Adipose tissue (tissue), 3 donors: ENCODE measurements around the gene BCKDK. TPM values are rescaled to one million over a fixed set of nuclear protein-coding genes. Genes with fewer than 3 reads are reported as not detected.
"Not testable (repeated sequence)": the region's sequence is repeated elsewhere in the genome, so short reads cannot be mapped to it uniquely, and the experiment has no call there.

Experiments
- H3K27ac ChIP-seq: one replicate; pipeline ENCODE4 v1.5.1; 2013; ENCODE audit warnings: low read depth, low read length
- WGBS, 3 donors: extraction: QIAGEN DNeasy Blood & Tissue Kit; methylation state at CpG; one replicate each; pipeline ENCODE4 v1.1.7; 2013; 5-methylcytosine and 5-hydroxymethylcytosine counted together
- polyA plus RNA-seq, 3 donors: library from polyadenylated mRNA; stranded (reverse); fragments of 200-250 nt; gene quantifications; one replicate each; pipeline ENCODE4 v1.2.3, GENCODE V29; 2013
- donor health status: healthy with polysubstance abuse.
- donor health status: Bipolar disorder and iron deficiency.
- donor health status: healthy.

Gene BCKDK
- polyA plus RNA-seq, 3 donors: 31.4 to 79.6 (median 45.4) TPM

DNA sequence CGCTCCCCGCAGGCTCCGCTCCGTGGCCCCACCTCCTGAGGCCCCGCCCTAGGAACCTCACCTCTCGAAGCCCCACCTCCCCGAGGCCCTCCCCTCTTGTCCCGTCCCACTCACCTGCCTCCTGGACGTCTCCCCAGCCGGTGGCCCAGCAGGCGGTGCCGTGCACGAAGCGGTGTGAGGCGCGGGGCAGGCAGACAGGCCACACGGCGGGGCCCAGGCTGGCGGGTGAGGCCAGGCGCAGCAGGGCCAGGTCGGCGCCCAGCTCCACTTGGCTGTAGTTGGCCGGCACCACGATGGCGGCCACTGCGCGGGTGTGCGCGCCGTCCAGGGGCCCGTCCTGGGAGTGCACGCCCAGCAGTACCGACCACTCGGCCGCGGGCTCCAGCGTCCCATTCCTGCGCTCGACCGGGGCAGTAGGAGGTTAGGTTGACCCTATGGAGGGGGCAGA lies 40.1 kb downstream of the BCKDK start:
- H3K27ac ChIP-seq: no peak overlapping the region
- 11 to 37% (median 30%) methylated on average over 29 to 40 of the region's 40 CpGs for WGBS, 3 donors

- H3K27ac ChIP-seq: no peak overlapping the region
- WGBS, 3 donors: 78 to 86% (median 79%) methylated on average over 25 of the region's 25 CpGs
Observed at GRCh38 chr16:31148896-31149295, 40.7 kb downstream of the BCKDK start.

- H3K27ac ChIP-seq: no peak overlapping the region
- WGBS, 3 donors: 44 to 86% (median 66%) methylated on average over 5 of the region's 5 CpGs
Observed at GRCh38 chr16:31149332-31149731, 41.1 kb downstream of the BCKDK start.

- WGBS, 3 donors: 75 to 94% (median 77%) methylated on average over 11 of the region's 11 CpGs
- no peak within 1 kb of the TSS for H3K27ac ChIP-seq
Observed at GRCh38 chr16:31149894-31150890, 42.0 kb downstream of the BCKDK start, which contains the start of gene PRSS36. Gene PRSS36, minus strand, starts transcription at chr16:31150066. Its CDS starts 31 bp downstream, at chr16:31150035.

GRCh38 chr16:31150976-31151375 lies 42.8 kb downstream of the BCKDK start:
- not testable (repeated sequence) for H3K27ac ChIP-seq
- WGBS, 3 donors: 67 to 78% (median 77%) methylated on average over 6 of the region's 6 CpGs

- WGBS, 3 donors: 24% methylated on average over 8 of the region's 8 CpGs
- H3K27ac ChIP-seq: no peak overlapping the region
Observed at GRCh38 chr16:31157136-31157535, 49.0 kb downstream of the BCKDK start.

Other genes starting within 250 kb of the BCKDK start
- 10 to 100 TPM; 11.8 to 52.1 (median 22.0) TPM for gene BCL7C, start 214.3 kb upstream of the BCKDK start, polyA plus RNA-seq
- gene CTF1, start 211.8 kb upstream of the BCKDK start, polyA plus RNA-seq: 1 to 10 TPM; 1.9 to 9.2 (median 5.8) TPM
- 1 to 10 TPM; 3.6 to 9.1 (median 5.3) TPM for gene FBXL19, start 184.8 kb upstream of the BCKDK start, polyA plus RNA-seq
- gene ORAI3, start 159.3 kb upstream of the BCKDK start, polyA plus RNA-seq: 10 to 100 TPM; 11.3 to 16.3 (median 14.6) TPM
- gene SETD1A, start 150.6 kb upstream of the BCKDK start, polyA plus RNA-seq: 10 to 100 TPM in 2 of 3 donors, 1 to 10 TPM in 1; 5.1 to 13.0 (median 10.8) TPM
- 10 to 100 TPM; 23.3 to 31.2 (median 26.8) TPM for gene HSD3B7, start 123.2 kb upstream of the BCKDK start, polyA plus RNA-seq
- gene STX1B, start 97.7 kb upstream of the BCKDK start, polyA plus RNA-seq: under 1 TPM; 0.11 to 0.98 (median 0.18) TPM
- gene STX4, start 74.8 kb upstream of the BCKDK start, polyA plus RNA-seq: 10 to 100 TPM; 31.8 to 83.0 (median 66.8) TPM
- 1 to 10 TPM; 3.3 to 7.1 (median 6.3) TPM for gene ZNF668, start 34.1 kb upstream of the BCKDK start, polyA plus RNA-seq
- gene ZNF646, start 34.0 kb upstream of the BCKDK start, polyA plus RNA-seq: 1 to 10 TPM; 4.8 to 5.2 (median 5.2) TPM
- gene PRSS53, start 19.4 kb upstream of the BCKDK start, polyA plus RNA-seq: 1 to 10 TPM in 1 of 3 donors, under 1 TPM in 2; 0.45 to 2.4 (median 0.88) TPM
- 100 to 1,000 TPM; 106 to 132 (median 113) TPM for gene VKORC1, start 13.6 kb upstream of the BCKDK start, polyA plus RNA-seq
- gene KAT8, start 9.3 kb downstream of the BCKDK start, polyA plus RNA-seq: 10 to 100 TPM; 37.6 to 41.5 (median 39.9) TPM
- 100 to 1,000 TPM in 1 of 3 donors, 10 to 100 TPM in 1, 1 to 10 TPM in 1; 1.3 to 159 (median 11.2) TPM for gene PRSS8, start 27.3 kb downstream of the BCKDK start, polyA plus RNA-seq
- 1 to 10 TPM; 2.4 to 3.8 (median 3.4) TPM for gene PRSS36, start 41.7 kb downstream of the BCKDK start, polyA plus RNA-seq
- 100 to 1,000 TPM in 2 of 3 donors, 10 to 100 TPM in 1; 79.6 to 236 (median 213) TPM for gene FUS, start 71.8 kb downstream of the BCKDK start, polyA plus RNA-seq
- gene PYCARD, start 94.4 kb downstream of the BCKDK start, polyA plus RNA-seq: 10 to 100 TPM; 12.2 to 50.5 (median 25.8) TPM
- under 1 TPM; 0.09 to 0.12 (median 0.11) TPM for gene TRIM72, start 105.7 kb downstream of the BCKDK start, polyA plus RNA-seq
- gene PYDC1, start 108.7 kb downstream of the BCKDK start, polyA plus RNA-seq: not detected
- gene ITGAM, start 151.6 kb downstream of the BCKDK start, polyA plus RNA-seq: 10 to 100 TPM in 1 of 3 donors, 1 to 10 TPM in 2; 1.4 to 15.6 (median 7.8) TPM
- gene ITGAX, start 246.8 kb downstream of the BCKDK start, polyA plus RNA-seq: 10 to 100 TPM in 1 of 3 donors, 1 to 10 TPM in 1, under 1 TPM in 1; 0.91 to 22.4 (median 4.5) TPM